Measurements from ENCODE around the gene TM7SF2.

- TF ChIP-seq CTCF (conservative IDR thresholded peaks at IDR 0.05) (no peak), EZH2 (IDR thresholded peaks at IDR 0.05; ENCODE audit: low read depth) (no peak)
These were observed 39.7 kb downstream of the TM7SF2 start for GRCh38 chr11:65151331-65151899.
